ENCODE data around the gene ADAMTS9. TPM values are rescaled to one million over a fixed set of nuclear protein-coding genes. Genes with fewer than 3 reads are reported as not detected.
A peak's percentile ranks its signal among the peaks of the same experiment; 100 is the strongest.

The ADAMTS9 gene
- total RNA-seq, 1 experiment from 2014 or later: 0.46 TPM

DNA sequence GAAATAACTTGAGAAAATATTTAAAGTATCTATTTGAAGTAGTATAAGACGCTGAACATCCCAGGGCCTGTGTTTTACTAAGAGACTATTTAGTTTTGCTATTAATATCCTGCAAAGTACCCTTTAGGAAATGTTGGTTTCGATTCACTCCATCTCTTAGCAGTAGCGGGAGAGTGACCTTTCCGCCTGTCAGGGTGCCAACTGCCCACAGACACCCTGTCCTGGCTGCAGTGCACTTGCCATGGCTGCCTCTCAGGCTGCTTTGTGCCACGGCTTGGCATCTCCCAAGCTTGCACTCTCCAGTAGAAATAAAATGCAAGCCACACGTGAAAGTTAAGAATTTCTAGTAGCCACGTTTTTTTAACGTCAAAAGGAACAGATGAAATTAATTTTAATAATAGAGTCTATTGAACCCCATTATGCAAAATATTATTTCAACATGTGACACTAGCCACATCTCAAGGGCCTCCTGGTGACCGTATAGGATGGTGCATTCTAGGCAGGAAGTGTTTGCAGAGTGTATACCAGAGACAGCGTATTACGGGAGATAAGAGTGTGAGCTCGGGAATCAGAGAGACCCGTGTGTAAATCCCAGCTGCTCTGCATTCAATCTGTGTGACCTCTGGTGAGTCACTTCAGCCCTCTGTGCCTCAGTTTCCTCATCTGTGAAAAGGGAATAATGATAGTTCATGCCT, 19.8 kb downstream of the ADAMTS9 start:
- WGBS (ENCODE audit: extremely low coverage, insufficient read length, low lambda C conversion rate): no CpG with 5 or more reads among the region's 13 CpGs
- H3K36me3 Mint-ChIP-seq (ENCODE audit: insufficient read depth in 1 of 3, low read depth in 3 of 3): no peaks in the 10 kb centered on the region
- H3K9me3 Mint-ChIP-seq: no peaks in the 10 kb centered on the region
- TF ChIP-seq, protein P1, sequence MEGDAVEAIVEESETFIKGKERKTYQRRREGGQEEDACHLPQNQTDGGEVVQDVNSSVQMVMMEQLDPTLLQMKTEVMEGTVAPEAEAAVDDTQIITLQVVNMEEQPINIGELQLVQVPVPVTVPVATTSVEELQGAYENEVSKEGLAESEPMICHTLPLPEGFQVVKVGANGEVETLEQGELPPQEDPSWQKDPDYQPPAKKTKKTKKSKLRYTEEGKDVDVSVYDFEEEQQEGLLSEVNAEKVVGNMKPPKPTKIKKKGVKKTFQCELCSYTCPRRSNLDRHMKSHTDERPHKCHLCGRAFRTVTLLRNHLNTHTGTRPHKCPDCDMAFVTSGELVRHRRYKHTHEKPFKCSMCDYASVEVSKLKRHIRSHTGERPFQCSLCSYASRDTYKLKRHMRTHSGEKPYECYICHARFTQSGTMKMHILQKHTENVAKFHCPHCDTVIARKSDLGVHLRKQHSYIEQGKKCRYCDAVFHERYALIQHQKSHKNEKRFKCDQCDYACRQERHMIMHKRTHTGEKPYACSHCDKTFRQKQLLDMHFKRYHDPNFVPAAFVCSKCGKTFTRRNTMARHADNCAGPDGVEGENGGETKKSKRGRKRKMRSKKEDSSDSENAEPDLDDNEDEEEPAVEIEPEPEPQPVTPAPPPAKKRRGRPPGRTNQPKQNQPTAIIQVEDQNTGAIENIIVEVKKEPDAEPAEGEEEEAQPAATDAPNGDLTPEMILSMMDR (conservative IDR thresholded peaks at IDR 0.05): 0 out of 3 replicates have a peak, but pooled peaks have one; percentile 19
- Histone ChIP-seq H2BK15ac (ENCODE audit: low read depth, low read length) (no peak overlapping the region), H3K9ac (ENCODE audit: extremely low read depth, insufficient read length, low read length) (no peak overlapping the region), H3K27me3 (ENCODE audit: insufficient read depth, low read length) (no peaks in the 10 kb centered on the region), H3K23me2 (ENCODE audit: insufficient read length, low read depth, low read length, poor library complexity, severe bottlenecking) (no peaks in the 10 kb centered on the region), H2BK120ac (ENCODE audit: low read depth, low read length, poor library complexity, severe bottlenecking) (no peak overlapping the region), H3K4me1 (ENCODE audit: insufficient read depth, low read length) (no peaks in the 10 kb centered on the region), H4K20me1 (ENCODE audit: control insufficient read depth, insufficient read depth, insufficient read length) (no peaks in the 10 kb centered on the region), H4K8ac (replicated peaks; ENCODE audit: insufficient read length, low read depth, low read length) (no peak overlapping the region), H3K9me3 (ENCODE audit: control insufficient read depth, low read depth, low read length) (no peaks in the 10 kb centered on the region), H3K79me1 (ENCODE audit: insufficient read depth, low read depth, low read length, poor library complexity, severe bottlenecking) (no peaks in the 10 kb centered on the region), H4K91ac (ENCODE audit: insufficient read length, low read depth, low read length) (no peak overlapping the region), H3K23ac (ENCODE audit: insufficient read length, low read depth, low read length) (no peak overlapping the region), H3K27ac (ENCODE audit: insufficient read length, low read depth, low read length) (no peak overlapping the region), H3T11ph (ENCODE audit: low read length) (no peak overlapping the region), H3K14ac (ENCODE audit: insufficient read depth, low read length) (no peak overlapping the region), H2BK12ac (ENCODE audit: insufficient read length, low read depth, low read length) (no peak overlapping the region), H3K4me2 (ENCODE audit: insufficient read depth, insufficient read length, low read length) (no peak overlapping the region), H2BK20ac (ENCODE audit: low read depth, low read length, poor library complexity, severe bottlenecking) (no peak overlapping the region), H3K56ac (ENCODE audit: insufficient read length, low read depth, low read length) (no peak overlapping the region), H3K4ac (ENCODE audit: low read depth, low read length) (no peak overlapping the region), H4K5ac (ENCODE audit: insufficient read length, low read depth, low read length) (no peak overlapping the region), H2AK5ac (ENCODE audit: insufficient read length, low read length) (no peak overlapping the region), H3K79me2 (ENCODE audit: insufficient read depth, low read length) (no peaks in the 10 kb centered on the region), H2AFZ (ENCODE audit: low read length) (no peak overlapping the region), H2BK5ac (ENCODE audit: insufficient read length, low read length) (no peak overlapping the region), H3K18ac (ENCODE audit: insufficient read length, low read depth, low read length) (no peak overlapping the region)
- H3K4me1 Mint-ChIP-seq: peaks cover 10 to 12% of the 10 kb centered on the region in 2 experiments
- H3K4me3 Mint-ChIP-seq: no peak overlapping the region
- no peaks in the 10 kb centered on the region for H3K27me3 Mint-ChIP-seq (ENCODE audit: low read depth)
- no peak overlapping the region; a peak in 1 of 7 replicates for H3K27ac Mint-ChIP-seq
- no peak for DNase-seq
